H1 (cell line): ENCODE results near the gene PDE1C. TPM values are rescaled to one million over a fixed set of nuclear protein-coding genes. Genes with fewer than 3 reads are reported as not detected.

Source experiments
- ATF3 ChIP-seq: IDR thresholded peaks from 2 replicates; pipeline ENCODE4 v1.6.1; 2011; ENCODE audit warnings: low read depth, mild to moderate bottlenecking, low read length; ENCODE audit not compliant: insufficient read depth
- BACH1 ChIP-seq: IDR thresholded peaks from 2 replicates; pipeline ENCODE4 v1.6.1; 2012; ENCODE audit warnings: low read length, improper control_type of control experiment
- EGR1 ChIP-seq: IDR thresholded peaks from 2 replicates; pipeline ENCODE4 v1.6.1; 2011; ENCODE audit warnings: low read depth, low read length, borderline replicate concordance
- EP300 ChIP-seq, 2 experiments: IDR thresholded peaks; 1 replicate in 1 of 2; 2 replicates in 1 of 2; pipeline ENCODE4 v1.6.1; 2011 to 2012; ENCODE audit warnings: low read depth in 2 of 2, low read length in 2 of 2, mild to moderate bottlenecking in 2 of 2, borderline replicate concordance in 1 of 2, inconsistent platforms in 1 of 2, moderate library complexity in 1 of 2
- POLR2AphosphoS5 ChIP-seq: IDR thresholded peaks from 2 replicates; pipeline ENCODE4 v1.6.1; 2011; ENCODE audit warnings: low read depth, low read length
- SRF ChIP-seq: IDR thresholded peaks from 2 replicates; pipeline ENCODE4 v1.6.1; 2011; ENCODE audit warnings: mild to moderate bottlenecking, low read depth, low read length, moderate library complexity
- TCF12 ChIP-seq: IDR thresholded peaks from 2 replicates; pipeline ENCODE4 v1.6.1; 2011; ENCODE audit warnings: low read depth, mild to moderate bottlenecking, low read length
- USF2 ChIP-seq: IDR thresholded peaks from 2 replicates; pipeline ENCODE4 v1.6.1; 2011; ENCODE audit warnings: low read length, improper control_type of control experiment
- polyA plus RNA-seq, 7 experiments: library from polyadenylated mRNA; depleted of rRNA in 3 of 7; stranded (reverse) in 5 of 7; unstranded in 2 of 7; fragments of >200 nt in 5 of 7; fragments of 200-250 nt in 2 of 7; gene quantifications; 1 replicate in 5 of 7; 2 replicates in 1 of 7; 4 replicates in 1 of 7; pipeline versions ENCODE4 v1.2.1 to v1.2.3, GENCODE V29; 2011 to 2013; ENCODE audit warnings: missing spikeins in 2 of 7, mixed read lengths in 2 of 7
- total RNA-seq: library from RNA; stranded (reverse); fragmentation: NEBNext Ultra II Directional; extraction: Animal tissue kit (Norgen Biotek cat#: 25700); gene quantifications from 2 replicates; pipeline ENCODE4 v1.2.1, GENCODE V29; 2021
- TF ChIP-seq, protein P1 (sequence below): fragments of 300-600 bp; sonication (generic); IDR thresholded peaks from 2 replicates; pipeline ENCODE4 v1.7.1; 2012; ENCODE audit warnings: low read length, moderate library complexity, mild to moderate bottlenecking, inconsistent platforms; ENCODE audit not compliant: insufficient replicate concordance

PDE1C gene
- total and polyA plus RNA-seq, 2 of the 8 experiments (the other 6 are each of a cell fraction or from before 2014, with no cell fraction given): 0.11 to 1.1 TPM

DNA sequence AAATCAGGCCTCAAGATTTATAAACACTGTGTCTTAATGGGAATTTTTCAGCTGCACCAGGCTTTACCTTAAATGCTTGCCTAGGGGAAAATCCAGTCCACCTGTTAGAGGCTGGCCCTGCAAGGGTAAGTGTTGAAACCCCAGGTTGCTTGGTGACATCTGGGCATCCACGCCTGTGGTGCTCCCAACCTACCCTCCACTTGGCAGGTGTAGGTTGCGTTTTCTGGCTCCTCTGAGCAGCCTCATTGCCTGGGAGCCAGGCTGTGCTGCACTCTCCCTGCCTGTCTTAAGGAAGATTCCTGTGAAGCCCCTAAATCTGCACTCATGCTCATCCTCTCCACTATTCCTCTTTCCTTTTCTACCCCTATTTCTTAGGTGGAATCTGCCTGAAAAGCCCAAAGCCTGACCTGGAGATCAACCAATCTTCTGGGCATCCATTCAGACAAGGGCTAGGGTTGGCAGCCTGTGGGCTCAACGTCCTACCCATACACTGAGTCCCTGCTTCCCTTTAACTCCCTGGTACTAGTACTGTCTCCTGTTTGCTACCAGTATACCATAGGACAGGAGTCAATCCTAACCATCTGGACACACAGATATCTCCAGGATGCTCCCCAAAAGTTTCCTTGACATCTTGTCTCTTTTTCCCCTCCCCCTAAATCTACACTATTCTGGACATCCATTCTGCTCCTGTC lies 150.4 kb downstream of the PDE1C start (continued):
- TF ChIP-seq, protein P1, sequence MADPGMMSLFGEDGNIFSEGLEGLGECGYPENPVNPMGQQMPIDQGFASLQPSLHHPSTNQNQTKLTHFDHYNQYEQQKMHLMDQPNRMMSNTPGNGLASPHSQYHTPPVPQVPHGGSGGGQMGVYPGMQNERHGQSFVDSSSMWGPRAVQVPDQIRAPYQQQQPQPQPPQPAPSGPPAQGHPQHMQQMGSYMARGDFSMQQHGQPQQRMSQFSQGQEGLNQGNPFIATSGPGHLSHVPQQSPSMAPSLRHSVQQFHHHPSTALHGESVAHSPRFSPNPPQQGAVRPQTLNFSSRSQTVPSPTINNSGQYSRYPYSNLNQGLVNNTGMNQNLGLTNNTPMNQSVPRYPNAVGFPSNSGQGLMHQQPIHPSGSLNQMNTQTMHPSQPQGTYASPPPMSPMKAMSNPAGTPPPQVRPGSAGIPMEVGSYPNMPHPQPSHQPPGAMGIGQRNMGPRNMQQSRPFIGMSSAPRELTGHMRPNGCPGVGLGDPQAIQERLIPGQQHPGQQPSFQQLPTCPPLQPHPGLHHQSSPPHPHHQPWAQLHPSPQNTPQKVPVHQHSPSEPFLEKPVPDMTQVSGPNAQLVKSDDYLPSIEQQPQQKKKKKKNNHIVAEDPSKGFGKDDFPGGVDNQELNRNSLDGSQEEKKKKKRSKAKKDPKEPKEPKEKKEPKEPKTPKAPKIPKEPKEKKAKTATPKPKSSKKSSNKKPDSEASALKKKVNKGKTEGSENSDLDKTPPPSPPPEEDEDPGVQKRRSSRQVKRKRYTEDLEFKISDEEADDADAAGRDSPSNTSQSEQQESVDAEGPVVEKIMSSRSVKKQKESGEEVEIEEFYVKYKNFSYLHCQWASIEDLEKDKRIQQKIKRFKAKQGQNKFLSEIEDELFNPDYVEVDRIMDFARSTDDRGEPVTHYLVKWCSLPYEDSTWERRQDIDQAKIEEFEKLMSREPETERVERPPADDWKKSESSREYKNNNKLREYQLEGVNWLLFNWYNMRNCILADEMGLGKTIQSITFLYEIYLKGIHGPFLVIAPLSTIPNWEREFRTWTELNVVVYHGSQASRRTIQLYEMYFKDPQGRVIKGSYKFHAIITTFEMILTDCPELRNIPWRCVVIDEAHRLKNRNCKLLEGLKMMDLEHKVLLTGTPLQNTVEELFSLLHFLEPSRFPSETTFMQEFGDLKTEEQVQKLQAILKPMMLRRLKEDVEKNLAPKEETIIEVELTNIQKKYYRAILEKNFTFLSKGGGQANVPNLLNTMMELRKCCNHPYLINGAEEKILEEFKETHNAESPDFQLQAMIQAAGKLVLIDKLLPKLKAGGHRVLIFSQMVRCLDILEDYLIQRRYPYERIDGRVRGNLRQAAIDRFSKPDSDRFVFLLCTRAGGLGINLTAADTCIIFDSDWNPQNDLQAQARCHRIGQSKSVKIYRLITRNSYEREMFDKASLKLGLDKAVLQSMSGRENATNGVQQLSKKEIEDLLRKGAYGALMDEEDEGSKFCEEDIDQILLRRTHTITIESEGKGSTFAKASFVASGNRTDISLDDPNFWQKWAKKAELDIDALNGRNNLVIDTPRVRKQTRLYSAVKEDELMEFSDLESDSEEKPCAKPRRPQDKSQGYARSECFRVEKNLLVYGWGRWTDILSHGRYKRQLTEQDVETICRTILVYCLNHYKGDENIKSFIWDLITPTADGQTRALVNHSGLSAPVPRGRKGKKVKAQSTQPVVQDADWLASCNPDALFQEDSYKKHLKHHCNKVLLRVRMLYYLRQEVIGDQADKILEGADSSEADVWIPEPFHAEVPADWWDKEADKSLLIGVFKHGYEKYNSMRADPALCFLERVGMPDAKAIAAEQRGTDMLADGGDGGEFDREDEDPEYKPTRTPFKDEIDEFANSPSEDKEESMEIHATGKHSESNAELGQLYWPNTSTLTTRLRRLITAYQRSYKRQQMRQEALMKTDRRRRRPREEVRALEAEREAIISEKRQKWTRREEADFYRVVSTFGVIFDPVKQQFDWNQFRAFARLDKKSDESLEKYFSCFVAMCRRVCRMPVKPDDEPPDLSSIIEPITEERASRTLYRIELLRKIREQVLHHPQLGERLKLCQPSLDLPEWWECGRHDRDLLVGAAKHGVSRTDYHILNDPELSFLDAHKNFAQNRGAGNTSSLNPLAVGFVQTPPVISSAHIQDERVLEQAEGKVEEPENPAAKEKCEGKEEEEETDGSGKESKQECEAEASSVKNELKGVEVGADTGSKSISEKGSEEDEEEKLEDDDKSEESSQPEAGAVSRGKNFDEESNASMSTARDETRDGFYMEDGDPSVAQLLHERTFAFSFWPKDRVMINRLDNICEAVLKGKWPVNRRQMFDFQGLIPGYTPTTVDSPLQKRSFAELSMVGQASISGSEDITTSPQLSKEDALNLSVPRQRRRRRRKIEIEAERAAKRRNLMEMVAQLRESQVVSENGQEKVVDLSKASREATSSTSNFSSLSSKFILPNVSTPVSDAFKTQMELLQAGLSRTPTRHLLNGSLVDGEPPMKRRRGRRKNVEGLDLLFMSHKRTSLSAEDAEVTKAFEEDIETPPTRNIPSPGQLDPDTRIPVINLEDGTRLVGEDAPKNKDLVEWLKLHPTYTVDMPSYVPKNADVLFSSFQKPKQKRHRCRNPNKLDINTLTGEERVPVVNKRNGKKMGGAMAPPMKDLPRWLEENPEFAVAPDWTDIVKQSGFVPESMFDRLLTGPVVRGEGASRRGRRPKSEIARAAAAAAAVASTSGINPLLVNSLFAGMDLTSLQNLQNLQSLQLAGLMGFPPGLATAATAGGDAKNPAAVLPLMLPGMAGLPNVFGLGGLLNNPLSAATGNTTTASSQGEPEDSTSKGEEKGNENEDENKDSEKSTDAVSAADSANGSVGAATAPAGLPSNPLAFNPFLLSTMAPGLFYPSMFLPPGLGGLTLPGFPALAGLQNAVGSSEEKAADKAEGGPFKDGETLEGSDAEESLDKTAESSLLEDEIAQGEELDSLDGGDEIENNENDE: no peak
- TF ChIP-seq EP300 (IDR thresholded peaks at IDR 0.05; ENCODE audit: borderline replicate concordance in 1 of 2, low read depth in 2 of 2, low read length in 2 of 2): no peak
- no peak for TF ChIP-seq BACH1
- TF ChIP-seq TCF12: no peak
- no peak for TF ChIP-seq EGR1
- no peak for TF ChIP-seq POLR2AphosphoS5
- no peak for TF ChIP-seq ATF3
- TF ChIP-seq USF2: no peak
- no peak for TF ChIP-seq SRF
